B cell (primary cell): Measurements from ENCODE around the gene NEGR1. TPM values are rescaled to one million over a fixed set of nuclear protein-coding genes. Genes with fewer than 3 reads are reported as not detected.

Experiments
- ATAC-seq: fragments of 200-7000 bp; cut with Tn5 transposase; one replicate; pipeline ENCODE4 v1.10.0; 2021; ENCODE audit warnings: low read depth, mild to moderate bottlenecking, moderate number of reproducible peaks, moderate library complexity
- CTCF ChIA-PET: fragments of 350-600 bp; sonication (Branson Sonifier 250); formaldehyde crosslinking; loops from one replicate; lab custom pipeline; 2021; ENCODE audit warnings: antibody characterized with exemption, inconsistent platforms; lab: Charles Lee
- POLR2A ChIA-PET: fragments of 350-600 bp; sonication (Branson Sonifier 250); formaldehyde crosslinking; loops from one replicate; lab custom pipeline; 2021; ENCODE audit warnings: antibody characterized with exemption; lab: Charles Lee
- DNase-seq: peaks from one replicate; pipeline ENCODE4 v3.0.0; 2013
- H2AFZ ChIP-seq: 2 replicates; pipeline ENCODE4 v1.6.1; 2012; ENCODE audit warnings: mild to moderate bottlenecking, low read depth, low read length; ENCODE audit not compliant: insufficient read depth, poor library complexity, severe bottlenecking
- H3K27ac ChIP-seq, 2 donors: 1 replicate in 1 of 2; 2 replicates in 1 of 2; pipeline ENCODE4 v1.5.1; 2012 to 2013; ENCODE audit warnings: low read length in 2 of 2, mild to moderate bottlenecking in 2 of 2, moderate library complexity in 1 of 2
- H3K27me3 ChIP-seq, 4 experiments: fragments of 200-600 bp in 1 of 4; sonication (generic) in 1 of 4; replicated peaks in 1 of 4; 1 replicate in 2 of 4; 2 replicates in 2 of 4; pipeline versions ENCODE4 v1.6.1 to v1.7.0; 2013 to 2016; ENCODE audit warnings: low read length in 3 of 4, mild to moderate bottlenecking in 2 of 4, mixed read lengths in 1 of 4, moderate library complexity in 1 of 4; ENCODE audit not compliant: insufficient read depth in 4 of 4, control insufficient read depth in 3 of 4; ENCODE audit errors: control extremely low read depth in 1 of 4
- H3K36me3 ChIP-seq, 2 experiments: replicated peaks in 1 of 2; 1 replicate in 1 of 2; 2 replicates in 1 of 2; pipeline versions ENCODE4 v1.6.1 to v1.7.1; 2013; ENCODE audit warnings: low read length in 1 of 2; ENCODE audit not compliant: insufficient read depth in 2 of 2, control insufficient read depth in 1 of 2; ENCODE audit errors: control extremely low read depth in 1 of 2, extremely low read depth in 1 of 2
- H3K4me1 ChIP-seq, 2 donors: fragments of 200-600 bp in 1 of 2; sonication (generic) in 1 of 2; 1 replicate in 1 of 2; 2 replicates in 1 of 2; pipeline versions ENCODE4 v1.5.1 to v1.6.1; 2013 to 2017; ENCODE audit warnings: low read length in 2 of 2; ENCODE audit not compliant: control insufficient read depth in 2 of 2, insufficient read depth in 2 of 2
- H3K4me2 ChIP-seq: replicated peaks from 2 replicates; pipeline ENCODE3; 2012; ENCODE audit warnings: mild to moderate bottlenecking, low read depth, low read length; ENCODE audit not compliant: poor library complexity, severe bottlenecking
- H3K4me3 ChIP-seq, 5 experiments: fragments of 200-600 bp in 1 of 5; sonication (generic) in 1 of 5; 1 replicate in 3 of 5; 2 replicates in 2 of 5; pipeline versions ENCODE4 v1.5.1 to v1.7.0; 2011 to 2016; ENCODE audit warnings: low read length in 4 of 5, mild to moderate bottlenecking in 4 of 5, low read depth in 2 of 5, control low read depth in 1 of 5, moderate library complexity in 1 of 5; ENCODE audit not compliant: insufficient read depth in 1 of 5; ENCODE audit errors: control extremely low read depth in 1 of 5, extremely low read depth in 1 of 5
- H3K79me2 ChIP-seq: fragments of 200-600 bp; sonication (generic); one replicate; pipeline ENCODE4 v1.6.0; 2016; ENCODE audit warnings: low read length; ENCODE audit not compliant: control insufficient read depth, insufficient read depth
- H3K9ac ChIP-seq: fragments of 200-600 bp; sonication (generic); 2 replicates; pipeline ENCODE4 v1.6.1; 2017; ENCODE audit warnings: mild to moderate bottlenecking, low read length, moderate library complexity
- H3K9me3 ChIP-seq, 3 donors: one replicate each; pipeline versions ENCODE4 v1.6.1 to v1.7.1; 2013; ENCODE audit warnings: low read length in 2 of 3; ENCODE audit not compliant: control insufficient read depth in 2 of 3, insufficient read depth in 1 of 3; ENCODE audit errors: control extremely low read depth in 1 of 3
- H4K20me1 ChIP-seq: 2 replicates; pipeline ENCODE4 v1.6.0; 2012; ENCODE audit warnings: mild to moderate bottlenecking, low read length; ENCODE audit not compliant: insufficient read depth, control insufficient read depth, poor library complexity, severe bottlenecking
- H3K27ac Mint-ChIP-seq: one replicate; pipeline ENCODE4 v1.8.0; 2021; ENCODE audit warnings: mixed read lengths
- H3K27me3 Mint-ChIP-seq: one replicate; pipeline ENCODE4 v1.8.0; 2021; ENCODE audit warnings: mixed read lengths
- H3K4me1 Mint-ChIP-seq: one replicate; pipeline ENCODE4 v1.8.0; 2021; ENCODE audit warnings: mixed read lengths
- H3K4me3 Mint-ChIP-seq: one replicate; pipeline ENCODE4 v1.8.0; 2021; ENCODE audit warnings: mixed read lengths
- H3K9me3 Mint-ChIP-seq: one replicate; pipeline ENCODE4 v1.8.0; 2022; ENCODE audit warnings: mixed read lengths; ENCODE audit not compliant: insufficient read depth
- EZH2 ChIP-seq: IDR thresholded peaks from 2 replicates; pipeline ENCODE4 v1.6.1; 2012; ENCODE audit warnings: borderline replicate concordance, low read depth, mild to moderate bottlenecking, moderate library complexity, low read length; ENCODE audit not compliant: insufficient read depth, poor library complexity, severe bottlenecking
- WGBS: methylation state at CpG from one replicate; pipeline ENCODE4 v1.1.5; 2013; ENCODE audit warnings: missing lambda C conversion rate; ENCODE audit not compliant: insufficient coverage; 5-methylcytosine and 5-hydroxymethylcytosine counted together
- intact Hi-C: fragments of 100-400 bp; cut with micrococcal nuclease; formaldehyde crosslinking; loops from one replicate; pipeline ENCODE4 v1.10.0; 2022
- polyA plus RNA-seq: library from polyadenylated mRNA; depleted of rRNA; stranded (reverse); fragments of >200 nt; gene quantifications from 2 replicates; pipeline ENCODE4 v1.2.3, GENCODE V29; 2012
- total RNA-seq, 2 donors: library from RNA; stranded (reverse); fragments of 120-200 nt in 1 of 2; gene quantifications; 1 replicate in 1 of 2; 2 replicates in 1 of 2; pipeline versions ENCODE4 v1.2.3 to v1.2.4, GENCODE V29; 2013 to 2022
- TF ChIP-seq, protein P1 (sequence below): fragments of 200-600 bp; IDR thresholded peaks from one replicate; pipeline ENCODE4 v1.8.0; 2022; ENCODE audit warnings: antibody characterized with exemption, mild to moderate bottlenecking

Gene NEGR1
- total and polyA plus RNA-seq, 2 donors (not counting 1 experiment from before 2014, with no cell fraction given): 0.01 TPM; not detected in 1

DNA sequence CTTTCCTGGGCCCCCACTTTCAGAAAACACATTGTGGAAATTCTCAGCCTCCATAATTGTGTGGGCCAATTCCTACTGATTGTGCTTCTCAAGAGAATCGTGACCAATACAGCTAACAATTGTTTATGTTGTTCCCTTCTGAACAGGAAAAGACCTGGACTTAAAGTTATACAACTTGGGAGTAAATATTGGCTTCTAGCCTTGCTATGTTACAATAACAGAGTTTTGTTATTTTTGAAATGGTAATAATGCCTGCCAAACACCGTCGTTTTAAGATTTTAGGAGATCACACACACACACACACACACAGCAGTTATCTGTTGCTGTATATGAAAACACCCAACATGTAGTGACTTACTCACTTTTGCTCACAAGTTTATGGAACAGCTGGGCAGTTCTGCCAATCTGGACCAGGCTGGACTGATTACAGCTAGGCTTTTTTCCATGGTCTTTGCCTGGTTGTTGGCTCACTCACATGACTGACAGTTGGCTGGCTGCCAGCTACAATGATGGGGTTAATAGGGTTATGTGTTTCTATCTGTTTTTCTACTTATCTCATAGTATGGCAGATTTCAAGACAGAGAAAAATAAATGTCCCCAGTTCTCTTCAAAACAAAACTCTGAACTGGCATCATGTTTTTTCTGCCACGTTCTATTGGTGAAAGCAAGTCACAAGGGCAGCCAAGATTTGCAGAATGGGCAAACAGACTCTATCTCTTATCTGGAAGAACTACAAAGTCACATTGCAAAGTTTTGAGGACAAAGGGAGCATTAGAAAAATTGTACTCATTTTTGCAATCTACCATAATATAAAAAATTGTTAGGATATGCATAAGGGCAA is 447.5 kb downstream of the NEGR1 start:
- WGBS: 100% methylated on average over 2 of the region's 4 CpGs
- no peaks in the 10 kb centered on the region for H3K36me3 ChIP-seq
- H3K4me1 Mint-ChIP-seq: peaks cover 9% of the 10 kb centered on the region

DNA sequence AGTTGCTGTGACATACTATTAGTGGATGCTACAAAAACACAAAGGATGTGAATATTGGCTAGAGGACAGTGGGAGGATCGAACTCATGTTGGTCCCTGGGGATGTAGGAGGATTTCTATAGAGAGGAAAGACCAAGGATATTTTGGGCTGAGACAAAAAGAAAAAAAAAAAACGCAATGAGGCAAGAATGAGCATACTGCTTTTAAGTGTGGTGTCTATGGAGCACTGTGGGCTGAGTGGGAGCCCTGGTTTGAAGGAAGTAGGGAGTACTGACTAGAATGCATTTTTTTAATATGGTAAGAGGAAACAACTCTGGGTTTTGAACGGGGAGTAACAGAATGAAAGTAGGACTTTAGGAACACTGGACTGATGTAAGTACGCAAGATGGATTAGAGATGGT is 450.7 kb downstream of the NEGR1 start:
- CTCF ChIA-PET: no interaction called here
- no peak overlapping the region for H3K27ac ChIP-seq
- H3K4me1 ChIP-seq: peaks cover 4 to 6% of the 10 kb centered on the region in 2 donors
- no peak overlapping the region for H3K4me2 ChIP-seq
- ATAC-seq: no peak
- intact Hi-C loops: no loop called here
- POLR2A ChIA-PET: no interaction called here
- H4K20me1 ChIP-seq: no peaks in the 10 kb centered on the region
- no peaks in the 10 kb centered on the region for H3K79me2 ChIP-seq
- no peak overlapping the region for H3K9ac ChIP-seq
- DNase-seq: no peak
- H3K4me3 ChIP-seq: no peak overlapping the region
- H3K4me1 Mint-ChIP-seq: peaks cover 9% of the 10 kb centered on the region
- H3K36me3 ChIP-seq: no peaks in the 10 kb centered on the region
- H2AFZ ChIP-seq: no peak overlapping the region
- H3K27me3 ChIP-seq: no peaks in the 10 kb centered on the region
- no peak for TF ChIP-seq EZH2
- TF ChIP-seq, protein P1, sequence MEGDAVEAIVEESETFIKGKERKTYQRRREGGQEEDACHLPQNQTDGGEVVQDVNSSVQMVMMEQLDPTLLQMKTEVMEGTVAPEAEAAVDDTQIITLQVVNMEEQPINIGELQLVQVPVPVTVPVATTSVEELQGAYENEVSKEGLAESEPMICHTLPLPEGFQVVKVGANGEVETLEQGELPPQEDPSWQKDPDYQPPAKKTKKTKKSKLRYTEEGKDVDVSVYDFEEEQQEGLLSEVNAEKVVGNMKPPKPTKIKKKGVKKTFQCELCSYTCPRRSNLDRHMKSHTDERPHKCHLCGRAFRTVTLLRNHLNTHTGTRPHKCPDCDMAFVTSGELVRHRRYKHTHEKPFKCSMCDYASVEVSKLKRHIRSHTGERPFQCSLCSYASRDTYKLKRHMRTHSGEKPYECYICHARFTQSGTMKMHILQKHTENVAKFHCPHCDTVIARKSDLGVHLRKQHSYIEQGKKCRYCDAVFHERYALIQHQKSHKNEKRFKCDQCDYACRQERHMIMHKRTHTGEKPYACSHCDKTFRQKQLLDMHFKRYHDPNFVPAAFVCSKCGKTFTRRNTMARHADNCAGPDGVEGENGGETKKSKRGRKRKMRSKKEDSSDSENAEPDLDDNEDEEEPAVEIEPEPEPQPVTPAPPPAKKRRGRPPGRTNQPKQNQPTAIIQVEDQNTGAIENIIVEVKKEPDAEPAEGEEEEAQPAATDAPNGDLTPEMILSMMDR: no peak
- no peaks in the 10 kb centered on the region for H3K9me3 ChIP-seq
- no peak overlapping the region for H3K4me3 Mint-ChIP-seq
- no peaks in the 10 kb centered on the region for H3K9me3 Mint-ChIP-seq
- no peaks in the 10 kb centered on the region for H3K27me3 Mint-ChIP-seq
- H3K27ac Mint-ChIP-seq: no peak overlapping the region
- WGBS: 67% methylated on average over 4 of the region's 4 CpGs

More for the DNA sequence above, 447.5 kb downstream of the NEGR1 start:
- no peak overlapping the region for H3K27ac Mint-ChIP-seq
- DNase-seq: no peak
- POLR2A ChIA-PET: no interaction called here
- H3K27ac ChIP-seq: no peak overlapping the region
- no peaks in the 10 kb centered on the region for H3K27me3 ChIP-seq
- H3K27me3 Mint-ChIP-seq: no peaks in the 10 kb centered on the region
- TF ChIP-seq EZH2: no peak
- TF ChIP-seq, protein P1: no peak
- no peaks in the 10 kb centered on the region for H3K9me3 ChIP-seq
- intact Hi-C loops: no loop called here
- H3K79me2 ChIP-seq: no peaks in the 10 kb centered on the region
- H2AFZ ChIP-seq: peak overlapping the region; percentile 14
- no peak overlapping the region for H3K4me3 ChIP-seq
- no peak overlapping the region for H3K4me2 ChIP-seq
- ATAC-seq: no peak
- H4K20me1 ChIP-seq: no peaks in the 10 kb centered on the region
- no peaks in the 10 kb centered on the region for H3K9me3 Mint-ChIP-seq
- CTCF ChIA-PET: no interaction called here
- no peak overlapping the region for H3K4me3 Mint-ChIP-seq
- no peak overlapping the region for H3K9ac ChIP-seq
- peaks cover 4 to 6% of the 10 kb centered on the region in 2 donors for H3K4me1 ChIP-seq
